ENCODE measurements around the gene EEFSEC.

The EEFSEC gene

DNA sequence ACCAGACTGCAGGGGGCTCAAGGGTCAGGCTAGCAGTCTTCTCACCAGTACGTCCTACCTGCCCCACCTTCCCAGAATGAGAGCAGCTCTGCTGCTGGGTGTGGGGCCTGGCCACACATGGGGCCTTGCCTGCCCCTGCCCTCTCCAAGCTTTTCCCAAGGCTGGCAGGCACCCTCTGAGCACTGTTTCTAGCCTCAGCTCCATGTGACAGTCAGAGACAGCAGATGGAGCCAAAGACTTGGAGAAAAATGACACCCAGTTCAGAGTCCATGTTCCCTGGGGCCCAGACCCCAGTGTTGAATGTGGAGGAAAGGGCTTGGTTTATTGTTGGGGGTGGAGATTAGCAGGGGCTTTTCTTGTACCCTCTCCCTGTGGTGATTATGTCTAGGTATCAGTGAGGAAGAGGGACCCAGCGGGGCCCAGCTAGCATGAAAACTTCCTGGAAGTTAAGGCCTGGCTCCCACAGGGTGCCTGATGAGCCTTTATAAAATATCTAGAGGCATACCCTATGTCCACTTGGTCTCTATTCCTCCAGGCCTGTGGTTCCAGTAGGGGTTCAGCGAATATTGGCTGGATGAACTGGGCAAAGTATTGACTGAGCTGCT is 153.8 kb downstream of the EEFSEC start:
- TF ChIP-seq, protein P1, sequence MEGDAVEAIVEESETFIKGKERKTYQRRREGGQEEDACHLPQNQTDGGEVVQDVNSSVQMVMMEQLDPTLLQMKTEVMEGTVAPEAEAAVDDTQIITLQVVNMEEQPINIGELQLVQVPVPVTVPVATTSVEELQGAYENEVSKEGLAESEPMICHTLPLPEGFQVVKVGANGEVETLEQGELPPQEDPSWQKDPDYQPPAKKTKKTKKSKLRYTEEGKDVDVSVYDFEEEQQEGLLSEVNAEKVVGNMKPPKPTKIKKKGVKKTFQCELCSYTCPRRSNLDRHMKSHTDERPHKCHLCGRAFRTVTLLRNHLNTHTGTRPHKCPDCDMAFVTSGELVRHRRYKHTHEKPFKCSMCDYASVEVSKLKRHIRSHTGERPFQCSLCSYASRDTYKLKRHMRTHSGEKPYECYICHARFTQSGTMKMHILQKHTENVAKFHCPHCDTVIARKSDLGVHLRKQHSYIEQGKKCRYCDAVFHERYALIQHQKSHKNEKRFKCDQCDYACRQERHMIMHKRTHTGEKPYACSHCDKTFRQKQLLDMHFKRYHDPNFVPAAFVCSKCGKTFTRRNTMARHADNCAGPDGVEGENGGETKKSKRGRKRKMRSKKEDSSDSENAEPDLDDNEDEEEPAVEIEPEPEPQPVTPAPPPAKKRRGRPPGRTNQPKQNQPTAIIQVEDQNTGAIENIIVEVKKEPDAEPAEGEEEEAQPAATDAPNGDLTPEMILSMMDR (IDR thresholded peaks at IDR 0.05; ENCODE audit: control insufficient read depth, insufficient read depth, low read depth, low read length, missing control alignments): no peak

GRCh38 chr3:128307781-128308469 is 154.6 kb downstream of the EEFSEC start:
- no peak for DNase-seq (ENCODE audit: low read depth)
- TF ChIP-seq, protein P1 (IDR thresholded peaks at IDR 0.05; ENCODE audit: control insufficient read depth, insufficient read depth, low read depth, low read length, missing control alignments): no peak
- no peak overlapping the region for H3K4me3 ChIP-seq (ENCODE audit: control insufficient read depth, low read depth, low read length)

More for the DNA sequence above, 153.8 kb downstream of the EEFSEC start:
- H3K4me3 ChIP-seq (ENCODE audit: control insufficient read depth, low read depth, low read length): no peak overlapping the region
- DNase-seq (ENCODE audit: low read depth): no peak

DNA sequence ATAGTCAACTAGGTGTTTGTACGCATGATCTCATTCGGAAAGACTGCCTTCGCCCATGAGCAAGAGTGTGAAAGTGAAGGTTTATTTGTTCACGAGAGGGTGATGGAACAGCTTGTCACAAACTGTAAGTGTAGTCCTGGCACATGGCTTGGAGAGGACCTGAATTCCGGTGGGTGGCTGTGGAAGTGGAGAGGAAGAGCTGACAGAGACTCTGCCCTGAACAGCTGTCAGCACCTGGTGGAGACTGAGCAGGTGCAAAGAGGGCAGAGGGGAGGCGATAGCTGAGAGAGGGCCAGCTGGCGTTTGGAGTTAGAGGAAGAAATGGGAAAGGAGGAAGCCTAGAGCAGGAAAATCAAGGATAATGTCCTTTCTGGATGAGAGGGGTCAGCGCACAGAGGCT is 155.7 kb downstream of the EEFSEC start:
- no peak for DNase-seq (ENCODE audit: low read depth)
- TF ChIP-seq, protein P1 (IDR thresholded peaks at IDR 0.05; ENCODE audit: control insufficient read depth, insufficient read depth, low read depth, low read length, missing control alignments): no peak
- H3K4me3 ChIP-seq (ENCODE audit: control insufficient read depth, low read depth, low read length): no peak overlapping the region

- no peak overlapping the region for H3K4me3 ChIP-seq (ENCODE audit: control insufficient read depth, low read depth, low read length)
- DNase-seq (ENCODE audit: low read depth): no peak
- TF ChIP-seq, protein P1 (IDR thresholded peaks at IDR 0.05; ENCODE audit: control insufficient read depth, insufficient read depth, low read depth, low read length, missing control alignments): no peak
Measured at GRCh38 chr3:128310286-128311058, 157.2 kb downstream of the EEFSEC start.

DNA sequence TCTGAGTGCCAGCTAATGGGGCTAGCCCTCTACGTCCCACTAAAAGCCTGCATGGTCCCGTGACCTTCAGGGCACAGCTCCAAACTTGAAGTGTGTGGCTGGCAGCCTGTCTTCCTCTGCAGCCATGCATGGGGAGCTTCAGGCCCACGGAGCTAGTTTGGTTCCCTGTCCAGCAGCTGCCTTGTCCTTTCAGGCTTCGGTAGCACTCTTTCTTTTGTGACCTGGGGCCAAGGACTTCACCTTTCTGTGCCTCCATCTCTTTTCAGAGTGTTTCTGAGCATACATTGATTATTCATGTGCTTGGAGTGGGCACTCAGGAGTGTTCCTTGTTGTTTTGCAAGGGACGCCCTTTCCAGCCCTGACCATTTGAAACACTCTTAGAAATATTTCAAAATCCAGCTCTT is 158.2 kb downstream of the EEFSEC start:
- H3K4me3 ChIP-seq (ENCODE audit: control insufficient read depth, low read depth, low read length): no peak overlapping the region
- TF ChIP-seq, protein P1 (IDR thresholded peaks at IDR 0.05; ENCODE audit: control insufficient read depth, insufficient read depth, low read depth, low read length, missing control alignments): no peak
- DNase-seq (ENCODE audit: low read depth): no peak

DNA sequence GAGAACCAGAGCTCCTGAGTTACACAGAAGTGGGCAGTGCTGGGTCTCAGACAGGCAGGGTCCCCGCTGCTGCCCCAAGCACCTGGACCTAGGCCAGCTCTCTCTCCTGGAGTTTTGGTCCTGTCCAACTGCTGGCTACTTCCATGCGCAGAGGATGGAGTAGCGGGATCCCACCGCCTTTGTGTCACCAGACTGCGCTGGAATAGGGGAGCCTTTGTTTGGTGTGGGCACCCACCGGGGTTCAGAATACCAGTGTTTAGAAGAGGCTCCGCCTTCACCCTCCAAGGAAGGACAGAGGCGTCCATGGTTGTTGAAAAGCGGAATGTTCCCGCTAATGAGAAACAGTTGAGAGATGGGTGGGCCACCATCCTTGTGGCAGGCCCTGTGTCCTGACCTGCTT is 159.0 kb downstream of the EEFSEC start:
- no peak overlapping the region for H3K4me3 ChIP-seq (ENCODE audit: control insufficient read depth, low read depth, low read length)
- DNase-seq (ENCODE audit: low read depth): no peak
- TF ChIP-seq, protein P1 (IDR thresholded peaks at IDR 0.05; ENCODE audit: control insufficient read depth, insufficient read depth, low read depth, low read length, missing control alignments): no peak

All from AG09309 (cell line).